T-helper 2 cell treated with Interferon-gamma antibody and Interleukin-4, amounts not matched to agents 5 μg/mL and 100 μg/mL, for 36 hours (primary cell): ENCODE measurements around the gene ARID5B.
"Not testable (repeated sequence)": the region's sequence is repeated elsewhere in the genome, so short reads cannot be mapped to it uniquely, and the experiment has no call there.

Source experiments
- DNase-seq: peaks from one replicate; pipeline ENCODE4 v3.0.0; 2021; ENCODE audit warnings: low spot score
- H3K27ac Mint-ChIP-seq: one replicate; pipeline ENCODE4 v1.8.0; 2021; ENCODE audit warnings: mild to moderate bottlenecking, mixed read lengths
- H3K27me3 Mint-ChIP-seq: one replicate; pipeline ENCODE4 v1.8.0; 2021; ENCODE audit warnings: low read depth, mixed read lengths
- H3K36me3 Mint-ChIP-seq: one replicate; pipeline ENCODE4 v1.8.0; 2021; ENCODE audit warnings: low read depth, mixed read lengths
- H3K4me1 Mint-ChIP-seq: one replicate; pipeline ENCODE4 v1.8.0; 2021; ENCODE audit warnings: low read depth, mixed read lengths
- H3K4me3 Mint-ChIP-seq: one replicate; pipeline ENCODE4 v1.8.0; 2022; ENCODE audit warnings: mild to moderate bottlenecking, moderate library complexity, mixed read lengths
- H3K9me3 Mint-ChIP-seq: one replicate; pipeline ENCODE4 v1.8.0; 2021; ENCODE audit warnings: mixed read lengths

Gene ARID5B

DNA sequence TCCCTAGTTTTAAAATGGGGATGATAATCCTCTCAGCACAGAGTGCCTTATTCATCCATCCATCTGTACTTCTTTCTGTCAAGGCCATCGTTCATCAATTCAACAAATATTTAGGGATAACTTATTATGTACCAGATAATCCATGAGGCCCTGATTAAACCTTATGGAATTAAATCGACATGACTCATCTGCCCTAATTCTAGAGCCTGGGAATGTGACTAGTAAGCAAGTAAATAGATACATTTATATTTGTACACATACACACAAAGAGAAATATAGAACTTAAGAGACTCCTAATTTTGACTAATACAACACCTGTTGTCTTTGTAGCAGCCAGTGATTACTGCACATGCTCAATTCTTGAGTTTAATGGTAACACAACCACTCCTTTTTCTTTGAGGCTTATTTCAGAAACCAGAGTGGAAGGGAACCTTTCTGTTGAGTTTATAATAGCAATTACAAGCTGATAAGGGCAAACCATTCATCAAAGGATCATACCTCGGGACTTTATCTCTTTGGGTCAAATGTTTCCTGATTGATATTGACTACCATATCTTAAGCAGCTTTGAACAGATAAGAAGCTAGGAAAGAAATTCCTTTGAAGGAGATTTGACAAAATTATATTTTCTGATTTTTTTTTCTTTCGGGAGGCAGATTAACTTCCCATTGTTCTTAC, 122.7 kb downstream of the ARID5B start:
- Mint-ChIP-seq H3K27me3 (no peaks in the 10 kb centered on the region), H3K9me3 (peaks cover 9% of the 10 kb centered on the region), H3K4me3 (no peak overlapping the region), H3K4me1 (peaks cover 35% of the 10 kb centered on the region), H3K27ac (no peak overlapping the region), H3K36me3 (peaks cover 44% of the 10 kb centered on the region)
- no peak for DNase-seq

DNA sequence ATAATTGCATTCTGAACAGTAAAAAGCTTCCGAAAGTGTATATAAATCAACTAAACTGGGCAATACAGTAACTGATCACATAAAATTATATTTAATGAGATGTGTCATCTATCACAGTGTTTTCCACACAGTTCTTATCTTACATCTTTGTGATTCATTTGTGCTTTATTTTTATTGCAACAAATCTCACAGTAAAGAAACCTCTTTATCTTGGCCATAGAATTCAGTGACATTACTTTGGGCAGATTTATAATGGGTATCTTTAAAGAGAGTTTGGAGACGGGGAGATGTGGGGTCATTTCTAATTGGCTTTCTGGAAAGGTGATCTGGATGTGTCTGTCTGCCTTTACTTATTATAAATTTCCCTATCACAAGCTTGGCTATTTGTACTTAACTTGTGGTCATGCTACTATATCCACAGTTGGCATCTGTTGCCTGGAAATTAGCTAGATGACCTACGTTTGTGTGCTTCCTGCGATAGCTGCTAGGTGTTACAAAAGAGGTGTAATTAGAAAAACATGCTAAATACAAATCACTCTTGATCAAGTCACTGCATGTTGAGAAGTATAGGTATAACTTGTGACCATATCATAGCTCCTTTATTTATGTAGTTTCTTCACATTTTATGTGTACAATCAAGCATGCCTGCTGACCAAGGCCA, 123.8 kb downstream of the ARID5B start:
- H3K27ac Mint-ChIP-seq: no peak overlapping the region
- no peak overlapping the region for H3K4me3 Mint-ChIP-seq
- H3K9me3 Mint-ChIP-seq: peaks cover 9% of the 10 kb centered on the region
- H3K36me3 Mint-ChIP-seq: peaks cover 45% of the 10 kb centered on the region
- DNase-seq: no peak
- no peaks in the 10 kb centered on the region for H3K27me3 Mint-ChIP-seq
- peaks cover 29% of the 10 kb centered on the region for H3K4me1 Mint-ChIP-seq

DNA sequence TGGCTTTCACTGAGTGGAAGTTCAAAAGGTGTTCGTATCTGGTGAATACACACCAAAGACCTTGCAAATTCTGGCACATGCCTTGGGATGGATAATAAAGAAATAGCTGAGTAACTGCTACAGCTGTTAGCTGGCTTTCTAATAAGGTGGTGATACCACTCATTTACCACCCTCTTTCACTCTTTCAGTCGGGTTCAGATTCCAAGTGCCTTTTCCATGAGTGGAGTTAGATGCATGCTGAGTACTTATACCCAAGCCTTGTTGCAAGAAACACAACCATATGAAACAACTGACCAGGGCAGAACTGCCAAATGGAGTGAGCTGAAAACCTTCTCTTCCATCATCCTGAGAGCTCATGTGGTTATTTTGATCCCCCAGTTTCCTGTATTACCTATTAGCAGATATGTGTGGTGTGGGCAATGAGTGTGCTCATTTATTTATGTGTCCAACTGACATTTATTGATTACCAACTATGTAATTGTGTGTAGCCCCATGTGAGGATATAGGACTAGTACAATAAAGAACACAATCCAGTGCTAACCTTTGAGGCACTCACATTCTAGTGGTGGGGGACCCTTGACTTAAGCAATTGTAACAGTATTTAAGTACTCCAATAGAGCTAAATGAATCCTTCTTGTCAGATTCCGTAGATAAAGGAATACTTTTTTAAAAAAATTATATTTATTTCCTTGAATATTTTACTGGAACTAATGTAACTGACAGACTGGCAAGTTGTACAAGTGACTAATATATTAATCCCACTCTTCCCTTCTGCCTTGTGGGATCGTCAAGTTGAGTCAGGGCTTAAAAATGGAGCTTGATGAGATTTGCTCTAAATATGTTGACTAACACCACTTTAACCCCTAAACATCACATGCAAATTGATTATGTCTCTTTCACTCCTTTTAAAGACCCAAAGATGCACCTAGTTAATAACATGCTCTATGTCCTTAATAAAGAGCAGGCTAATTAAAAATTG, 124.7 kb downstream of the ARID5B start:
- H3K27me3 Mint-ChIP-seq: no peaks in the 10 kb centered on the region
- peaks cover 9% of the 10 kb centered on the region for H3K9me3 Mint-ChIP-seq
- no peak overlapping the region for H3K27ac Mint-ChIP-seq
- no peak for DNase-seq
- no peak overlapping the region for H3K4me3 Mint-ChIP-seq
- peaks cover 51% of the 10 kb centered on the region for H3K36me3 Mint-ChIP-seq
- peaks cover 27% of the 10 kb centered on the region for H3K4me1 Mint-ChIP-seq

DNA sequence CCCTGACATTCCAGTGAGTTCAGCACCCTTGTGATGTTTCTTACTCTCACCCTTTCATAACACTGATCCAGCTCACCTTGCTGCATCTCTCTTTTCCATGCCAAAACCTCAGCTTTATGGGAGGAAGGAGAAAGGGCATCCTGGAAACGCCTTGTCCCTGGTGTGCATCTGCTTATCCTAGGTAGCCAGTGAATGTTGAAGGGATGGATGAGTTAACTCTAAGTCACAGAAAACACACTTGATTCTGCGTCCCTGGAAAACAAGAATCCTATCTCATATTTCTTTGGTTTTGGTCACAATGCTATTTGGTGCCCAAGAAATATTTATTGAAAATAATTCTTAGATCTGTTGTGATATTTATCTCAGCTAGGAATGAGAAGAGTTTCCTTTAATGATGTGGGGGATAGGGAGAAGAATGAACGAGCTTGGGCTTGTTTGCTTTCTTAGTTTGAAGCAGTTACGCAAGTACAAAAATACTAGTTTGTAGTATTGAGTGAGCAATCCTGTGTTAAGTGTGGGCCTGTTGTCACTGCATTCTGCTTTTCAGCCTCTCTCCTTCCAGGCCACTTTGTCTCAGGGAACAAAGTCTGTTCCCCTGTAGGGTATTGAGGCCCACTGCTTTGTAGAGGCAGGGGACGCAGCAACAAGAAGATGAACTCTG, 126.5 kb downstream of the ARID5B start:
- Mint-ChIP-seq H3K4me3 (no peak overlapping the region), H3K4me1 (peaks cover 27% of the 10 kb centered on the region), H3K27me3 (no peaks in the 10 kb centered on the region), H3K27ac (no peak overlapping the region), H3K9me3 (peaks cover 5% of the 10 kb centered on the region), H3K36me3 (peaks cover 42% of the 10 kb centered on the region)
- no peak for DNase-seq

DNA sequence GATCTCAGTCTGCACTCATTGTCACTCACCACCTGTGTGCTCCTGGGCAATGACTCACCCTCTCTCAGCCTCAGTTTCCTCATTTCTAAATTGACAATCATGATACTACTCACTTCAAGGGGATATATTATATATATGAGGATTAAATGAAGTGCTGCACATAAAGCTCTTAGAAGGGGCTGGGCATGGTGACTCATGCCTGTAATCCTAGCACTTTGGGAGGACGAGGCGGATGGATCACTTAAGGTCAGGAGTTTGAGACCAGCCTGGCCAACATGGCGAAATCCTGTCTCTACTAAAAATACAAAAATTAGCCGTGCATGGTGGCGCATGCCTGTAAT, 127.0 kb downstream of the ARID5B start:
- DNase-seq, H3K4me3 Mint-ChIP-seq, H3K27me3 Mint-ChIP-seq, H3K27ac Mint-ChIP-seq, H3K9me3 Mint-ChIP-seq: not testable (repeated sequence)
- peaks cover 40% of the 10 kb centered on the region for H3K36me3 Mint-ChIP-seq
- peaks cover 32% of the 10 kb centered on the region for H3K4me1 Mint-ChIP-seq

DNA sequence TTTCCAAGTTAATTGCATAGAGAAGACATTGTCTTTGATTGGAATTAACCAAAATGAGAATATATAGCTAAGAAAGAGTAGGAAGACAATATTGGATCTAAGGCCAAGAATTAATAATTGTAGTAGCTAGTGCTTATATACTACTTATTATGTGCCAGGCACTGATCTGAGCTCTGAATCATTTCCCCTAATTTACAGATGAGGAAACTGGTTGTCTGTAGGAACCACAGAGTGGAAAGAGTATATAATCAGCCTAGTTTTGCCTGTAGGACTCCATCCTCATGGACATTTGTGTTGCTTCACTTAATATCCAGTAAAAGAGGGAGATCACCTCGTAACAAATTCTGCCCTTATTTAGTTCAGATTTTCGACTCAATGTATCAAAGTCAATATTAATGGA, 127.9 kb downstream of the ARID5B start:
- H3K4me1 Mint-ChIP-seq: peaks cover 34% of the 10 kb centered on the region
- no peaks in the 10 kb centered on the region for H3K9me3 Mint-ChIP-seq
- peaks cover 33% of the 10 kb centered on the region for H3K36me3 Mint-ChIP-seq
- H3K27ac Mint-ChIP-seq: no peak overlapping the region
- DNase-seq: no peak
- H3K27me3 Mint-ChIP-seq: no peaks in the 10 kb centered on the region
- H3K4me3 Mint-ChIP-seq: no peak overlapping the region

DNA sequence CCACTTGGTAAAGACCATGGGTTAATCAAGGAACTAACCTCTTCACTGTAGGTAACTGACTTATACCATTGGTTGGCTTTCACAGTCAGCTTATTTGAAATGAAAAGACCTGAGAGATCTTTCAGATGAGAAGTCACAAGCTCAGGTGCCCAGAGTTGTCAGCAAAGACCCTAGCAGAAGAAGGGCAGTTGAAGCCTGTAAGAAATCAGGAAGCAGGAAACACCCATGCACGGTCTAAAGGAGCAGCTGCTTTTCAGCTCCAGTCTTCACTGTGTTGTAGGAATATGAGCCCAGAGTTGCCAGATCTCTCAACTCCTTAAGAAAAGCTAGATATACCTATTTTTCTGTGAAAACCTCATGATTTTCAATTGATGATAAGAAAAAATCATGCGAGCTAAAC, 130.0 kb downstream of the ARID5B start:
- H3K4me1 Mint-ChIP-seq: peaks cover 26% of the 10 kb centered on the region
- H3K27me3 Mint-ChIP-seq: no peaks in the 10 kb centered on the region
- H3K4me3 Mint-ChIP-seq: no peak overlapping the region
- H3K9me3 Mint-ChIP-seq: no peaks in the 10 kb centered on the region
- H3K27ac Mint-ChIP-seq: no peak overlapping the region
- no peak for DNase-seq
- H3K36me3 Mint-ChIP-seq: peaks cover 26% of the 10 kb centered on the region

DNA sequence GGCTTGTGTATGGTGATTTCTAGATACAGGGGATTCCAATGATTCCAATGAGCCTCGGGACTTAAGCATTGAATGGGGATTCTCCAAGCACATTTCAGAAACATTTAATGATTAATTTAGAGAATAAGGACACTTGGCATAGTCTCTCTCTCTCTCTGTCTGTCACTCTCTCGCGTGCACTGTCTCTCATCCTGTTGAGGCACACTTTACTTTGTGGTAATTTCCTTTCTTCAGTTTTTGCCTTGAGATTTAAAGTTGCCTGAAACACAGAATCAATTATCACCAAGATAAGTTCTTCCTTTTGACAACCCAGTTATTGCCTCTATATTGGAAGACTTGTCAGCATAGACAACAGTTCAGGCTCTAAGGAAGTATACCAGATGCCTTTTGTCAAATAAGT, 131.6 kb downstream of the ARID5B start:
- Mint-ChIP-seq H3K4me1 (peaks cover 35% of the 10 kb centered on the region), H3K27ac (peak overlapping the region; percentile 70), H3K27me3 (no peaks in the 10 kb centered on the region), H3K9me3 (no peaks in the 10 kb centered on the region), H3K4me3 (peak overlapping the region; percentile 21), H3K36me3 (peaks cover 20% of the 10 kb centered on the region)
- no peak for DNase-seq

DNA sequence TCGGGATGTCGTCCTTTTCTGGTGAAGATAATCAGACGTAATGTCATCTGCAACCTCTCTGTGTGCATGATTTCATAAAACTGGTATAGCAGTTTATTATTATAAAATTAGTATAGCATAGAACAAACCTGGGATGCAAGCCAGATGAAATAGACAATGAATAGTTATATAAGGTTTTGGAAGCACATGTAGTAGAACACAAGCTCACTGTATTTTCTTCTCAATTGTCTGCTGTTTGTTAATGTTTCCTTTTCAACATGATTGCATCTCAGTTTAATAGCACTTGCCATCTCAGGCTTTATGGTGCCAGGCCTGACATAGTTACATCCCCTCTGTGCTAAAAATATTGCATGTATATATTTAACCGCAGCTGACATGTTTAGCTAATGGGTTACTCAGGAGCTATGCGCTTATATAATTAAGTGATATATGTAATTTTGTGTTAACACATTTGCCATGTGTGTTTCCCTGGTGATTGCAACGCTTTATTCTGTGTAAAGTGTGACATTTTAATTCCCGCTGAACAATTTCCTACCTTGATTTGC, 132.7 kb downstream of the ARID5B start:
- Mint-ChIP-seq H3K4me1 (peaks cover 41% of the 10 kb centered on the region), H3K9me3 (no peaks in the 10 kb centered on the region), H3K4me3 (no peak overlapping the region), H3K27ac (no peak overlapping the region), H3K27me3 (no peaks in the 10 kb centered on the region), H3K36me3 (peaks cover 17% of the 10 kb centered on the region)
- DNase-seq: no peak

DNA sequence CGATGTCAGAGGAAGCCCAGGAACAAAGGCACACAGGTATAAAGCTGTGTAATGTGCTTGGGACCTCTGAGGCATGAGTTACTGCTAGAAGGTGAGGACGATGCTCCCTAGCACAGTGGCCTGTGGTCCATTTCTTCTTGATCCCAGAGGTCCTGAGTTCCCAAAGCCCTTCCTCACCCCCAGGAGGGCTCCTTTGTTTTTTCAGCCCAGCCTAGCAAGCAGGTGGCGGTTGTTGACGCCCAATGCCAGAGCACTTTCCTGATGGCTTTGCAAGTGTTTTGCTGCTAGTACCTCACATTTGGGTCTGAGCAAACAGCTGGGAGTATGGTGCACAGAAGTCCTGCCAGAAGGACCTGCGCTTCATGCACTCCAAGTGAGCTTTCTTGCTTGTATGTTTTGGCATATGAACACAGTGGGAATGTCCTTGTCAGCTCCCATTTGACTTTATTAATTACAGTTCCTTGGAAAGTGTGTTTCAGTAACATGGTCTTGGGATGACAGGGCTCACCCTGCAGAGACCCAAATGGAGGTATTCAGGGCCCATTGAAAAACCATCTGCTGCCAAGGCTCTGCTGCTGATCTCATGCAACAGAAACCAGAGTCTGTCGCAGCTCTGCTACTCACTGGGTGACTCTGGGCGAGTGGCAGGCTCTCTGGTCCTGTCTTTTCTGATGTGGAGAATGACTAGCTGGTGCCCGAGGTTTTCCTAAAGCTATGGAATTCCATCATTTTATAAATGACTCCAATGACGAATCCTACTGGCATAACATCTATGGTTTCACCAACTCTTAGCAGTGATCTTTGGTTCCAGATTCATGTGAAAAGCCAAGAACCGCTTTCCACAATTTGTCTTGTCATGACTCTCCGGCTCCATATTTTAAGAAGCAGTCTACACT, 134.9 kb downstream of the ARID5B start:
- H3K4me1 Mint-ChIP-seq: peaks cover 52% of the 10 kb centered on the region
- DNase-seq: no peak
- no peak overlapping the region for H3K4me3 Mint-ChIP-seq
- no peaks in the 10 kb centered on the region for H3K27me3 Mint-ChIP-seq
- H3K9me3 Mint-ChIP-seq: no peaks in the 10 kb centered on the region
- H3K27ac Mint-ChIP-seq: peak overlapping the region; percentile 15
- H3K36me3 Mint-ChIP-seq: peaks cover 10% of the 10 kb centered on the region

DNA sequence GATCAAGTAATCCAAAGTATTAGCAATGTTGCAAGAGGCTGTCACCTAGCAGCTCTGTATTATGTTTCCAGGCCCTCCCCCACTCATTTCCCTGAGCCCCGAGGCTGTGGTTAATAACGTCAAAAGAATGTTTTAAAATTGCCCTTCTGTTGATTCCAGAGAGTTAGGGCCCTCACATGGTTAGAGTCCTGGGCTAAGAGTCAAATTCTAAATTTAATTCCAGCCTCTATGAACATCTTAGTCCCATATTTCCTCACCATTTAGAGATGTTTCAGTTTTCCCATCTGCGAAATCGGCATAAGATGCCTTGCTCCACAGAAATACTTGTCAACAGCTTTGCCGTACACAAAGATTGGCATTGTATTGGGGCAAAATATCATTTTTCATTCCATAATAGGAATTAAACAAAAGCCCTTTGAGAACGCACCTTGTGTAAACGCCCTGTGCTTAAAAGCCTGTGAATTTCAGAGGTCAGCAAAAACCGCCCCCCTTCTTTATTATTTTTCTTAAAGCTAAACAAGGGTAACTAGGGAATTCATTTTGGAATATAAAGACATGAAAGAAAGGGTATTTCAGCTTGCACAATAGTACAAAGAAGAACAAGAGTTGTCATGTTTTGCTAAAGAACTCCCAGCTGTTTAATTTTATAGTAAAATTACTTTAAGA, 135.8 kb downstream of the ARID5B start:
- Mint-ChIP-seq H3K27ac (peak overlapping the region; percentile 15), H3K36me3 (peaks cover 13% of the 10 kb centered on the region), H3K9me3 (no peaks in the 10 kb centered on the region), H3K27me3 (no peaks in the 10 kb centered on the region), H3K4me1 (peaks cover 58% of the 10 kb centered on the region), H3K4me3 (no peak overlapping the region)
- no peak for DNase-seq

DNA sequence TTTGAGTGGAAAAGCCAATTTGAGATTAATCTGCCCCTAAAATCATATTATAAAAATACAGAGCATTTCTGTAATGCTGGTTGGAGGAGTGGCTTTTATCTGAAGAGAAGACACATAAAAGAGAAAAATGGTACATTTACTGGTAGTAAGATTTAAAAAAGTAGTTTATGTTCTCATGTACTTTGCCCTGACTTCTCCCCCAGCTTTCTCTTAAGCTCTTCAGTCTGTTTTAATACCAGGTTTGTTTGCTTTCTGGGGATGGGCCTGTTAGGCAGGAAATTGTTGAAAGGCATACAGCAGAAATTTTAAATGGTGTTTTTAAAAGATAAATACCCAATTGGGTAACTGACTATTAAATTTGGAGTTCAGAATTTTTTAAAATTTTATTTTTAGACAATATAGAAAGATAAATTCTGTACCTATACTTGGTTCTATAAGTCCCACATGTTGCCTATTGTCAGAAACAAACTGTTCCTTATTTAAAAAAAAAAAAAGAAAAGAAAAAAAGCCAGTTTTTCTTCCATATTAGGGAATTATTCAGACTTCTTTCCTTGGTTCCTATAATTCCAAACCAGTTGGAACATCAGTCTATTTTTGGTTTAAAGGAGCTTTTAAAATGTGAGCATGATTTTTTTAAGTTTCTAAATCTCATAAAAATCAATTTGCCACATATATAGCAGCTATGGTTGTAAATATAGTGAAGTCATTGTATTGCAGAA, 136.6 kb downstream of the ARID5B start:
- no peak for DNase-seq
- Mint-ChIP-seq H3K4me3 (peak overlapping the region; percentile 57), H3K36me3 (peaks cover 15% of the 10 kb centered on the region), H3K4me1 (peaks cover 59% of the 10 kb centered on the region), H3K27ac (peak overlapping the region; percentile 76), H3K9me3 (no peaks in the 10 kb centered on the region), H3K27me3 (no peaks in the 10 kb centered on the region)
